HG03045 (cell line): ENCODE results near the gene APOL2.
"Not testable (repeated sequence)": the region's sequence is repeated elsewhere in the genome, so short reads cannot be mapped to it uniquely, and the experiment has no call there.

ENCODE experiments used
- ATAC-seq: cut with Tn5 transposase; IDR thresholded peaks from one replicate; pipeline ENCODE4 v1.9.1; 2021; ENCODE audit warnings: mild to moderate bottlenecking, moderate library complexity; ENCODE audit not compliant: unreplicated experiment

APOL2 gene

GRCh38 chr22:36244522-36245391, 5.4 kb upstream of the APOL2 start:
- no peak for ATAC-seq

DNA sequence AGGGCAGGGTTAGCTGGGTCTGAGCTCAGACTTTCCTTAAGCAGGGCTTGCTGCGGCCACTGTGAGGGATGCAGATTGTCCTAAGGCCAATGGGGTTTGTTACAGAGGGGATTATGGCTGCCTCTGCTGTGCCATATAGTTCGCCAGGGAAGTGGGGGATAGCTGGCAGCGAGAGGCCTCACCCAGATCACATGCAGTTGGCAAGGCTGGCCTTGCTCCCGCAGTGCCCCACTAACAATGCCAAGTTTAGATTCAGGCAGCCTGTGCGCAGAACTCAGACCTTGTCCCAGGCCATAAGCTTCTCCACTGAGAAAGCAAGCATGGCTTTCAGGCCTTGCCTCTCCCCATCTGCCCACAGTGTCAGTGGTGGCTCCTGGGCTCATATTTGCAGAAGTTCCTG, 4.7 kb upstream of the APOL2 start:
- no peak for ATAC-seq

GRCh38 chr22:36239150-36239400, 252 bp downstream of the APOL2 start:
- no peak for ATAC-seq

DNA sequence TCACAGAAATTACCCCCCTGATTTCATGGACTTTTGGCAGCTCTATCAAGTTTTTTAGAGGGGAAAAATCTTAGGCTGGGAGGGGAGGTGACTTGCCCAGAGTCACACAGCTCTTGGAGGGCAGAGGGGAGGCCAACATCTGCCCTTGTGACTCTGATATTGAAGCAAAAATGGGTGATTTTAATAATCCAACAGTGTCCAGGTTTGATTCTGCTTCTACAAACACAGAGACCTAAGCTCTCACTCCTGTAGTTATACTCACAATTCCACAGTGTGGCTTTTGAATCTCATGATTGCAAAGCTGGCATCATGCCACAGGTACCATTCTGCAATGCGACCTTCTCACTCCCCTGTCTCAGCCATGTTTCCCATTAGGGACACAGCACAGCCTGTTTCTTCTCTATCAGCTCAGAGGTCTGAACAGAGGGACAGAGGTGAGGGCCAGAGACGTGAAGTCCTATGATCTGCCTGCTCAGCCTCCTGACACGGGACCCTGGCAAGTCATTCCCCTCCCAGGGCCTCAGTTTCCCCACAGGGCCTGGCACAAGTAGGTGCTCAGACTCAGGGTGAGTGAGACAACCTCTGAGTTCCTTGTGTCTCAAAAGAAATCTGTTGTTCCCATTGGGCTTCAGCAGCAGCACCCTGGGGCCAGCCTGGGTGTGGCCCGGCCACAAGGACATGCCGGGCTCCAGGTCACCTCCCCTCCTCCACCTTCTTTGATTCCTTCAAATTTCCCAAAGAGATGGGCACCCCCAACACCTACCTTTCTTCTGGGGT, 766 bp downstream of the APOL2 start:
- ATAC-seq = no peak

GRCh38 chr22:36237462-36238372, 1.6 kb downstream of the APOL2 start:
- no peak for ATAC-seq

DNA sequence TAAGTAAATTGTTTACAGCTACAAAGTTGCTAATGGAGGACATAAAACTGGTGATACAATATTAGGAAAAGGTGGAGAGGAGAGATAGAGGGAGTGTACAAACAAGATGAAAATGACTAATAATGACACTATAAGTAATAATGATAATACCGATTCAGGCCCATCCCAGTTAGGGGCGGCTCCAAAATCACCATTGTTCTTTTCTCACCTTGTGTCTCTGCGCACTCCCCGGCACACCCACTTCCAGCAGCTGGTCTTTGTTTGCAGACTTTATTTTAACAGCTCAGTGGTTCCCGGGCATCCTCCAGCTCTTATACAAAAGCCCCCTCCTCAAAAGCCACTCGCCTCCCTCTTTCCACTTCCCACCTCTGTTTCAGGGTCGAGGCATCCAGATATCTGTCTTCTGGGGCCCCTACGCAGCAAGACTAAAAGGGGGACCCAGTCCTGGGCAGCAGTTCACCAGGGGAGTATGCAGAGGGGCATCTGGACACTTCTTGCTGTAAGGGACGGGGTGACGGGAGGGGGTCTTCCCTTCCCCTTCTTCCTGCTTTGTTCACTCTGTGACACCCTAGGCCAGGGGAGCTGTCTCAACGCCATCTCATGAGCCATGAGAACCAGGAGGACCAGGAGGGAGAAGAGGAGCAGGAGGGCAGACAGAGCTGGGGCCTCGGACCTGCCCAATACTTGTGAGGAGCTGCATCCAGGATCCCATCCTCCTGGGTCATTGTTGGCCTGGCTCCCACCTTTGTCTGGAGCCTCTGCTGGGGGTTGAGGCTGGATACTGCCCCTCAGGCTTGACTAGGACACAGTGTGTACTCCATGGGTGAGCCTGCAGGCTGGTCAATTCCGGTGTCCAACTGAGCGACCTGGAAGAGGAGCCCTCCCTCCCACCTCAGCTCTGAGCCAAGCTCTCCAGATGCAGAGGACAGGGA, 2.7 kb downstream of the APOL2 start:
- ATAC-seq = no peak

- ATAC-seq = no peak
Observed at GRCh38 chr22:36235585-36235984, 3.7 kb downstream of the APOL2 start.

GRCh38 chr22:36234919-36235318, 4.4 kb downstream of the APOL2 start:
- no peak for ATAC-seq

GRCh38 chr22:36234213-36234612, 5.1 kb downstream of the APOL2 start:
- ATAC-seq = no peak

DNA sequence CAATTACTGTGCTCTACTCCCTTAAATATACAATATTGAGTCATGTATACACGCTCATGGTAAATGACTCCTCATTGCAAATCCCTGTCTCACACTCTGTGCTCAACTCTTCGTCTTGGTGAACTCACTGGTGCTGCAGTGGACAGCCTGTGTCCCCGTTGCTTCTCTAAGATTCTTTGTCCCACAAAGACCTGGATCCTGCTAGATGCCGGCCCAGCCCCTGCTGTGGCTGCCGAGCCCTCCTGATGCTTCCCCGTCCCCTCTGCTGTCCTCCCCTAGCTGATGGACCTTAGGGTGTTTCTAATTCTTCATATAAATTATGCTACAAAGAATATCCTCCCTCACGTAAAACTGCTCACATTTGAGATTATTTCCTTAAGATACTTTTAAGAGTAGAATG, 5.5 kb downstream of the APOL2 start:
- ATAC-seq = no peak

DNA sequence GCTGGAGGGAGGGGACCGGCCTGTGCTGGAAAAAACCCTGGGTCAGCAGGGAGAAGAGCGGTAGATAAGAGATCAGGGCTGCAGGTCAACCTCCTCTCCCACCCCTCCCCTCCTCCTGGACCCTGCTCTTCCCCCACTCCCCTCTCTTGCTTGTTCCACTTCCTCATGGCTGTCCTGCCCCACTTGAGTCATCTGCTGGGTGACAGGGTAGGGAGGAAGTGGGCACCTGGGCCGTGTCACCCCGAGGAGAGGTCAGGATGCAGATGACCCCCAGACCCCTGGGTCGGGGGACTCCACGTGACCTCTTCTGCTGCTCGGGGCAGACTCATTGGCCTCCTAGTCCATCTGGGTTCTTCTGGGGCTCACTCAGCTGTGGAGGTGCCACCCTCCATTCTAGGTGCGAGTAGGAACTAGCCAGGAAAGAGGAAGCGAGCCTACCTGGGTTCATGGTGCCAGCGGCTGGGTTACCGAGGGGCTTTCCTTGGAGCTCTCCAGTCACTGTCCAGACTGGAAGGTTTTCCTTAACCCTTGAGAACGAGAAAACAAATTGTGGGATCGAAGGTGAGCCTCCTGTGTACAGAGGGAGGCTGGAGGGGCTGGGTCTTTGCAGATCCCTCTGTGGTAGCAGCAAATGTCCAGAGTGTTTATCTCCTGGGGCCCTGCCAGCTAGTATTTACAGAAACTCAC, 6.5 kb downstream of the APOL2 start:
- ATAC-seq = no peak

GRCh38 chr22:36231051-36231450, 8.3 kb downstream of the APOL2 start:
- not testable (repeated sequence) for ATAC-seq

DNA sequence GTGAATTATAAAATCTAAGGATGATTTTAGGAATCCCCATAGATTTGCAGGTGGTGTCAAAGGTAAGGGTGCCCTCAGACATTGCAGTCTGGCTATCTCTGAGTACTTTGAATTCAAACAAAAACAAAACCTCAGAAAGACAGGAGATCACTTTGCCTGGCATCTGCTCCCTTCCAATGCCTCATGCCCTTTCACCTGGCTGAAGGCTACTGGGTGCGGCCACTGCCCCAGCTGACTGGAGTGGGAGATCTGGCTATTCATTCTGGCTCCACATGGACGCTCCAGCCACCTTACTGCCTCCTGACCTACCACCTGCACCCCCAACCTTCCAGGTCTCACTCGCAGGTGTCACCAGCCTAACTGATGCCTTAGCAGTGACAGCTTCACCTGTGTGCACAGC, 9.7 kb downstream of the APOL2 start:
- not testable (repeated sequence) for ATAC-seq

DNA sequence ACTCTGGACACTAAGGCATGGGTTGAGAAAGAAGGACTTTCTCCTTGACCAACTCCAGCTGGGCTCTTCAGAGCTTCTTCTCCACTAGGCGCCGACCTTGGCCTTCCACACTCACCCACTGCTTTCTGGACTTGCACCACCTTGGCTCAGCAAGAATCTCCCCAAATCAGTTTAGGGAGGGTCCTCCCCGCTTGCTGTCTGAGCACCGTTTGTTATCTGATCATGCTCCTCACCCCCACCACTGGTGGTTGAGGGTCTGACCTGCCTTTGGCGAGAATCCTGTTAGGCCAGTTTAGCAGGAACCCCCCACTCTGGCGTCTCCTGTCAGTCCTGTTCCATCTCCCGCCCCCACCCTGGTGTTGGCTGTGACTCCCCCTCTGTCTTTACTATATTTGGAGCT, 10.4 kb downstream of the APOL2 start:
- no peak for ATAC-seq

DNA sequence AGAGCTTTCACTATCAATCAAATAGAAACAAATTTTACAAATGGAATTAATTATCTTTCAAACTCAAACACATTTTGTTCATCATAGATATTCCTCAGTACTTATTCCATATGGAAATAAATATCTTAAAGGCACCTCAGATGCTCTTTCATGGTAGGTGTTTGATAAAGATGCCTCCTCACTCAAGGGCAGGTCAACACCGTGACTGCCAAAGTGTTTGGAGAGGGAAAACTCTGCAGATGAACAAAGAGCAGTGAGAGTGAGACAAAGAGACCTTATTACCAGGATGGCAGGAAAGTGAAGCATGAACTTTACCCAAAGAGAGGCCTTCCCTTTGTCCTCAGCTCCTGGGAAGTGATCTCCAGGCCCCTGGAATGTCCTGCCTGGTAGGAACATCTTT, 11.0 kb downstream of the APOL2 start:
- ATAC-seq = not testable (repeated sequence)

GRCh38 chr22:36227806-36228205, 11.5 kb downstream of the APOL2 start:
- no peak for ATAC-seq

DNA sequence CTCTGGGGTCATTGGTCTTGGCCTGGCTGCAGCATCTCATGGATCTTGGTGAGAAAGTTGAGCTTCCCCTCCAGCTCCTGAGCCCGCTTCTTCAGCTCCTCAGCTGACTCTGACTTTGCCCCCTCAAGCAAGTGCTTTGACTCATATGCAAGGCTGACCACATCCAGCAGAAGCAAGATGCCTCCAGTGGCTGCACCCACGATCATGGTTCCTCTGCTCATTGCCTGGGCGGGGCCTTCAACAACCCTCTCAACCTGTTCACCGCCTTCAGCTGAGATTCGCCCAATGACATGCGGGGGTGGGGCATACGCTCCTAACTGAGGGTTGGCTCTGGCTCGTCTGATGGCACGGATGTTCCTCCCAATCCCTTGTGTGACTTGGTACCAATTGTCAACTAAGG, 11.9 kb downstream of the APOL2 start:
- ATAC-seq = no peak

- ATAC-seq = no peak
Observed at GRCh38 chr22:36226189-36226588, 13.1 kb downstream of the APOL2 start.

DNA sequence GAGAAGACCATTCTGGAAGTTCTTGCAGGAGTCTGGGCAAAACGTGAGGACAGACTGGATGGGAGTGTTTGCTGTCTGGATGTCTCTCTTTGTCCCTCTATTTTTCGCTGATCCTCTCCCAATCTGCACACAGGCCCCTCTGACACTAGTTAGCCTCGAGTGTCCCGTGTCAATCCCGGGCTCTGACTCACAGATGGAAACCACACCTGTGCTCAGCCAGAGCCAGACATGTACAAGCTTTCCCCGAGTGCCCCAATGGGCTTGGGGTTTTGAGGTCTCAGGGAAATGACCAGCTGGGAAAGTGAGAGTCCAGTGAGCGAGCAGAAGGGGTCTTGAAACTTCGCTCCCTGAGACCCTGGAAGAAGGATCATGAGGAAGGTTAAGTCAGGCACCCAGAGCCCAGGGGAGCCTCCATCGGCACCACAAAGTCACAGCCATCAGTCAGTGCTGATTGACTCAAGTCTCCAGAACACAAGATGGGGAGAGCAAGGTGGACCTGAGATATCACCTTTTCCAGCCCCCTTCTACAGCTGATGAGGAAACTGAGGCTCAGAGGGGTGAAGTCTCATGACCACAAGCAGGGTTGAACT, 13.9 kb downstream of the APOL2 start:
- ATAC-seq = no peak
